ENCODE measurements around the gene ARID4B.

The ARID4B gene

DNA sequence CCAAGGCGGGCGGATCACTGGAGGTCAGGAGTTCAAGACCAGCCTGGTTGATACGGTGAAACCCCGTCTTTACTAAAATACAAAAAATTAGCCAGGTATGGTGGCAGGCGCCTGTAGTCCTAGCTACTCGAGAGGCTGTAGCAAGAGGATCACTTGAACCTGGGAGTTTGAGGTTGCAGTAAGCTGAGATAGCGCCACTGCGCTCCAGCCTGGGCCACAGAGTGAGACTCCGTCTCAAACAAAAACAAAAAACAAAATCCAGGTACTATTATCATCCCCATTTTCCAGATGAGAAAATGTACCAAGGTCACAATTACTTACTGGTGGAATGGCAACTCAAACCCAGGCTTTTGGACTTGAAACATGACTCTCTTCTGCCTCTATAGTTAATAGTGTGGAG lies 203.9 kb downstream of the ARID4B start:
- DNase-seq: no peak

DNA sequence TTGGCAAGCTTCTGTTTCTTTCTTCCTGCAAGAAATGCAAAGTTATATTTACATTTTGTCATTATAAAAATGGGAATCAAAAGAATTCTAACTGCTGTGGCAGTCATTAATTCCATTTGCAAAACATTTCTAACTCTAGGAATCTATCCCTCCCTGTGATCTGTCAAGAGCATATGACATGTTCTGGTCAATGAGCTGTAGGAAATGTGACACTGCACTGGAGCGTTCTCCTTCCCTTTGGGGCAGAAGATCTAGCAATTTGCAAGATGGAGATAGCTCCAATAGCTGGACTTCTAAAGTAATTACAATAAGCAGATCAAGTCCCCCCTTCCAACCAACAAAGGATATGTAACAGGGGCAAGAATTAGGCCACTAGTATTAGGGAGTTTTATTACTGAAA lies 205.6 kb downstream of the ARID4B start:
- no peak for DNase-seq

All from activated CD4-positive, alpha-beta T cell treated with anti-CD3 and anti-CD28 coated beads, Interleukin-2, Interleukin-6, amounts not matched to agents 100 ng/mL and 50 ng/mL, durations not matched to agents 16 hours and 8 hours (primary cell).